ENCODE data around the gene CPNE2.

Gene CPNE2

DNA sequence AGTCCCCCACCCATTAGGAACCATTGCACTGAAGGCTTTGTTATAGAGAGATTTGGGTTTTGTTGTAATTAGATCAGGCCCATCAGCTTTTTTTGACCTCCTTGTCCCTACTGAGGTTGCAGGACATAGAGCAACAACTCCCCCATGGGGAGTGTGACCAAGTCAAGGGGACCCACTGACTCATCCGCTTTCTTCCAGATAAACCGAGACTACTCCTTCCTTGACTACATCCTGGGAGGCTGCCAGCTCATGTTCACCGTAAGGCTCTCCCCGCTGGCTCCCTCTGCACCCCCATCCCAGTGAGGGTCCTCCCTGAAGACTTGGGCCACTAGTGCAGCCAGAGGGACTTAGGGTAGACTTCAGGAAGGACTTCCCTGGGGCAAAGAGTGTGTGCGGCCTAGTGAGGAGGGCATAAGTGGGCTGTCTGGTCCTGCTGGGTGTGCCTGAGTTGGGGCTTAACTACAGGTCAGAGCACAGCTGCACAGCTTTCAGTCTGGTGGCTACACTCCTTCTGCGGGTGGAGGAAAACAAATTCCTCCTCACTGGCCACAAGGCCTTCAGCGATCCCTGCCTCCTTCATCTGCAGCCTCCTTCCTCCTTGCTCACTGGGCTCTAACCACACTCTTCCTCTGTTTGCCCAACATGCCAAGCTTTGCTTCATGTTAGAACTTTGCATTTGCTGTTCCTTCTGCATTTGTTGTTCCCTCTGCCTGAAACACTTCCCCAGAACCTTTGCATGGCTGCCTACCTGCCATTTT lies 31.0 kb downstream of the CPNE2 start:
- no peak overlapping the region for H3K27ac ChIP-seq (ENCODE audit: low read length)

DNA sequence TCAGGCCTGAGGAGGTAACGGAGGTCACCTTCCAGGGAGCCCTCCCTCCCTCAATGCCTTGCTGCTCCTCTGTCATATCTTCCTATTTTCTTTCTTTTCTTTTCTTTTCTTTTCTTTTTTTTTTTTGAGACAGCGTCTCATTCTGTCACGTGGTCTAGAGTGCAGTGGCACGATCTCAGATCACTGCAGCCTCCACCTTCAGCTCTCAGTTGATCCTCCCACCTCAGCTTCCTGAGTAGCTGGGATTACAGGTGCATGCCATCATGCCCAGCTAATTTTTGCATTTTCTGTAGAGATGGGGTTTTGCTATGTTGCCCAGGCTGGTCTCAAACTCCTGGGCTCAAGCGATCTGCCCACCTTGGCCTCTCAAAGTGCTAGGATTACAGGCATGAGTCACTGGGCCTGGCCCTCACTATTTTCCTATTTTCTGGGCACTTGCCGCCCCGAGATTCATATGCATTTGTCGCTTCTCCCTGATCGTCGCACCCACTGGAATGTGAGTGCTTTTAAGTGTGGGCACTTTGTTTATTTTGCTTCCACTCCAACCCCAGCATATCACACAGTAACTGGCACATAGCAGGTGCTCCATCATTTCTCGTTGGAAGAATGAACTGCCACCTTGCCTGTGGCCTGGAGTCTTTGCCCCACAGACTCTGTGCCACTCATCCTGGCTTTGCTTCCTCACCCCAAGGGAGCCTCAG lies 31.7 kb downstream of the CPNE2 start:
- H4K20me1 ChIP-seq (ENCODE audit: insufficient read depth, low read length), result no peaks in the 10 kb centered on the region
- DNase-seq (no peak), ATAC-seq (ENCODE audit: insufficient read depth, low read depth) (no peak)
- H3K4me1 ChIP-seq (ENCODE audit: insufficient read depth, low read length), result no peaks in the 10 kb centered on the region
- no peaks in the 10 kb centered on the region for H3K36me3 ChIP-seq (ENCODE audit: insufficient read depth, low read length)
- TF ChIP-seq, protein P1, sequence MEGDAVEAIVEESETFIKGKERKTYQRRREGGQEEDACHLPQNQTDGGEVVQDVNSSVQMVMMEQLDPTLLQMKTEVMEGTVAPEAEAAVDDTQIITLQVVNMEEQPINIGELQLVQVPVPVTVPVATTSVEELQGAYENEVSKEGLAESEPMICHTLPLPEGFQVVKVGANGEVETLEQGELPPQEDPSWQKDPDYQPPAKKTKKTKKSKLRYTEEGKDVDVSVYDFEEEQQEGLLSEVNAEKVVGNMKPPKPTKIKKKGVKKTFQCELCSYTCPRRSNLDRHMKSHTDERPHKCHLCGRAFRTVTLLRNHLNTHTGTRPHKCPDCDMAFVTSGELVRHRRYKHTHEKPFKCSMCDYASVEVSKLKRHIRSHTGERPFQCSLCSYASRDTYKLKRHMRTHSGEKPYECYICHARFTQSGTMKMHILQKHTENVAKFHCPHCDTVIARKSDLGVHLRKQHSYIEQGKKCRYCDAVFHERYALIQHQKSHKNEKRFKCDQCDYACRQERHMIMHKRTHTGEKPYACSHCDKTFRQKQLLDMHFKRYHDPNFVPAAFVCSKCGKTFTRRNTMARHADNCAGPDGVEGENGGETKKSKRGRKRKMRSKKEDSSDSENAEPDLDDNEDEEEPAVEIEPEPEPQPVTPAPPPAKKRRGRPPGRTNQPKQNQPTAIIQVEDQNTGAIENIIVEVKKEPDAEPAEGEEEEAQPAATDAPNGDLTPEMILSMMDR (IDR thresholded peaks at IDR 0.05; ENCODE audit: borderline replicate concordance, extremely low read depth, low read length, poor library complexity, severe bottlenecking), result no peak
- TF ChIP-seq EZH2 (IDR thresholded peaks at IDR 0.05; ENCODE audit: borderline replicate concordance, low read depth, low read length, severe bottlenecking), result no peak
- H3K4me2 ChIP-seq (ENCODE audit: insufficient read depth, low read length), result no peak overlapping the region
- no peak overlapping the region for H3K4me3 ChIP-seq (ENCODE audit: low read depth in 1 of 2, low read length in 2 of 2)
- H3K9ac ChIP-seq (ENCODE audit: low read depth, low read length), result no peak overlapping the region
- H2AFZ ChIP-seq (ENCODE audit: low read depth, low read length), result no peak overlapping the region
- H3K27ac ChIP-seq (ENCODE audit: low read length), result no peak overlapping the region
- H3K79me2 ChIP-seq (ENCODE audit: insufficient read depth, low read length), result no peaks in the 10 kb centered on the region
- no peaks in the 10 kb centered on the region for H3K27me3 ChIP-seq (ENCODE audit: insufficient read depth, low read length, poor library complexity)
- H3K9me3 ChIP-seq (ENCODE audit: insufficient read depth, low read length, severe bottlenecking), result no peaks in the 10 kb centered on the region

More for the DNA sequence above, 31.0 kb downstream of the CPNE2 start:
- H4K20me1 ChIP-seq (ENCODE audit: insufficient read depth, low read length), result no peaks in the 10 kb centered on the region
- H3K27me3 ChIP-seq (ENCODE audit: insufficient read depth, low read length, poor library complexity), result no peaks in the 10 kb centered on the region
- no peak overlapping the region for H3K4me3 ChIP-seq (ENCODE audit: low read depth in 1 of 2, low read length in 2 of 2)
- ATAC-seq (ENCODE audit: insufficient read depth, low read depth) (no peak), DNase-seq (no peak)
- no peak overlapping the region for H3K9ac ChIP-seq (ENCODE audit: low read depth, low read length)
- no peaks in the 10 kb centered on the region for H3K36me3 ChIP-seq (ENCODE audit: insufficient read depth, low read length)
- H3K79me2 ChIP-seq (ENCODE audit: insufficient read depth, low read length), result no peaks in the 10 kb centered on the region
- H3K9me3 ChIP-seq (ENCODE audit: insufficient read depth, low read length, severe bottlenecking), result no peaks in the 10 kb centered on the region
- no peak overlapping the region for H3K4me2 ChIP-seq (ENCODE audit: insufficient read depth, low read length)
- TF ChIP-seq, protein P1 (IDR thresholded peaks at IDR 0.05; ENCODE audit: borderline replicate concordance, extremely low read depth, low read length, poor library complexity, severe bottlenecking), result no peak
- no peak for TF ChIP-seq EZH2 (IDR thresholded peaks at IDR 0.05; ENCODE audit: borderline replicate concordance, low read depth, low read length, severe bottlenecking)
- H2AFZ ChIP-seq (ENCODE audit: low read depth, low read length), result no peak overlapping the region
- no peaks in the 10 kb centered on the region for H3K4me1 ChIP-seq (ENCODE audit: insufficient read depth, low read length)

DNA sequence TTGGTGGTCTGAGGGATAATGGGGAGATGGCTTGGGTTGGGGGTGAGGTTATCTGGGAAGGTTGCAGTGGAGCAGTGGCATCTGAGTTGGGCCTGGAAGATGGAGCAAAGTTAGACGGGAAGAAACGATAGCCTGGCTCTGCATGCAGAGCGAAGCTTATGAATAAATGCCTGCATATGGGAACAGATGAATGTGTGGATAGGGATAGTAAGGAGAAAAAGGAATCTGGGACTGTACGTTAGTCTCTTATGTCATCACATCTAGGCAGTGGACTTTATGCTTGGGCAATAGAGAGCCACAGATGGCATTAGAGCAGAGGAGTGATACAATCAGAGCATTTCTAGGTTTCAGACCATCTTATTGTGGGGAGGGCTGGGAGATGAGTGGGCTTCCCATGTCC lies 33.0 kb downstream of the CPNE2 start:
- no peaks in the 10 kb centered on the region for H3K79me2 ChIP-seq (ENCODE audit: insufficient read depth, low read length)
- DNase-seq (no peak), ATAC-seq (ENCODE audit: insufficient read depth, low read depth) (no peak)
- no peak overlapping the region for H3K4me2 ChIP-seq (ENCODE audit: insufficient read depth, low read length)
- no peak overlapping the region for H3K9ac ChIP-seq (ENCODE audit: low read depth, low read length)
- H3K4me3 ChIP-seq (ENCODE audit: low read depth in 1 of 2, low read length in 2 of 2), result no peak overlapping the region
- no peak overlapping the region for H2AFZ ChIP-seq (ENCODE audit: low read depth, low read length)
- no peaks in the 10 kb centered on the region for H3K9me3 ChIP-seq (ENCODE audit: insufficient read depth, low read length, severe bottlenecking)
- H3K36me3 ChIP-seq (ENCODE audit: insufficient read depth, low read length), result no peaks in the 10 kb centered on the region
- H4K20me1 ChIP-seq (ENCODE audit: insufficient read depth, low read length), result no peaks in the 10 kb centered on the region
- H3K27me3 ChIP-seq (ENCODE audit: insufficient read depth, low read length, poor library complexity), result no peaks in the 10 kb centered on the region
- no peak for TF ChIP-seq EZH2 (IDR thresholded peaks at IDR 0.05; ENCODE audit: borderline replicate concordance, low read depth, low read length, severe bottlenecking)
- TF ChIP-seq, protein P1 (IDR thresholded peaks at IDR 0.05; ENCODE audit: borderline replicate concordance, extremely low read depth, low read length, poor library complexity, severe bottlenecking), result no peak
- no peaks in the 10 kb centered on the region for H3K4me1 ChIP-seq (ENCODE audit: insufficient read depth, low read length)
- no peak overlapping the region for H3K27ac ChIP-seq (ENCODE audit: low read length)

All from DND-41 (cell line).